Measurements from ENCODE around the gene ARPC1B.

- TF ChIP-seq CTCF (IDR thresholded peaks at IDR 0.05) (no peak), EZH2 (IDR thresholded peaks at IDR 0.05; ENCODE audit: borderline replicate concordance, insufficient read depth, low read depth, low read length, poor library complexity, severe bottlenecking) (no peak)
These were observed 43.5 kb upstream of the ARPC1B start for GRCh38 chr7:99331002-99331401.

All from B cell (primary cell).